OCI-LY1 (cell line): Measurements from ENCODE around the gene NKX1-1.

ENCODE experiments used
- H2AFZ ChIP-seq: fragments of 200-600 bp; sonication (generic), shearing (Covaris generic); 2 replicates; pipeline ENCODE4 v1.6.0; 2014; ENCODE audit warnings: antibody characterized with exemption, mild to moderate bottlenecking, low read length
- H3F3A ChIP-seq: fragments of 200-600 bp; sonication (generic), shearing (Covaris generic); 2 replicates; pipeline ENCODE4 v1.6.0; 2014; ENCODE audit warnings: mild to moderate bottlenecking, antibody characterized with exemption, low read length, moderate library complexity; ENCODE audit not compliant: insufficient read depth
- H3K27ac ChIP-seq: fragments of 200-600 bp; sonication (generic); 2 replicates; pipeline ENCODE4 v1.5.1; 2014; ENCODE audit warnings: low read length, mixed run types, mild to moderate bottlenecking, low read depth; ENCODE audit not compliant: poor library complexity, severe bottlenecking
- H3K27me3 ChIP-seq: fragments of 200-600 bp; sonication (generic); 2 replicates; pipeline ENCODE4 v1.6.0; 2014; ENCODE audit warnings: antibody characterized with exemption, mild to moderate bottlenecking, low read length, moderate library complexity; ENCODE audit not compliant: insufficient read depth
- H3K36me3 ChIP-seq: fragments of 200-600 bp; sonication (generic); 2 replicates; pipeline ENCODE4 v1.6.1; 2014; ENCODE audit warnings: mild to moderate bottlenecking, antibody characterized with exemption, low read length, moderate library complexity, mixed read lengths; ENCODE audit not compliant: insufficient read depth
- H3K4me1 ChIP-seq: fragments of 200-600 bp; sonication (generic); 2 replicates; pipeline ENCODE4 v1.5.1; 2014; ENCODE audit warnings: mild to moderate bottlenecking, low read length, moderate library complexity; ENCODE audit not compliant: insufficient read depth, severe bottlenecking
- H3K4me2 ChIP-seq: fragments of 200-600 bp; sonication (generic), shearing (Covaris generic); 2 replicates; pipeline ENCODE4 v1.6.1; 2014; ENCODE audit warnings: low read length
- H3K4me3 ChIP-seq: fragments of 200-600 bp; sonication (generic); 2 replicates; pipeline ENCODE4 v1.5.1; 2014; ENCODE audit warnings: low read length, low read depth, mild to moderate bottlenecking, mixed read lengths; ENCODE audit not compliant: poor library complexity, severe bottlenecking
- H3K79me2 ChIP-seq: fragments of 200-600 bp; shearing (Covaris generic); 2 replicates; pipeline ENCODE4 v1.6.1; 2016; ENCODE audit warnings: mixed run types, low read length, mixed read lengths; ENCODE audit not compliant: insufficient read depth
- H3K9ac ChIP-seq: fragments of 200-600 bp; sonication (generic), shearing (Covaris generic); 2 replicates; pipeline ENCODE4 v1.6.1; 2014; ENCODE audit warnings: mild to moderate bottlenecking, low read length, mixed read lengths
- H3K9me2 ChIP-seq: fragments of 200-600 bp; sonication (generic), shearing (Covaris generic); 2 replicates; pipeline ENCODE4 v1.6.1; 2014; ENCODE audit warnings: low read depth, mild to moderate bottlenecking, low read length, mixed read lengths
- H3K9me3 ChIP-seq: fragments of 200-600 bp; shearing (Covaris generic); 2 replicates; pipeline ENCODE4 v1.6.1; 2014; ENCODE audit warnings: low read length, mixed read lengths
- H4K20me1 ChIP-seq: fragments of 200-600 bp; sonication (generic), shearing (Covaris generic); 2 replicates; pipeline ENCODE4 v1.6.0; 2016; ENCODE audit warnings: mild to moderate bottlenecking, low read length; ENCODE audit not compliant: insufficient read depth
- EZH2 ChIP-seq: fragments of 200-600 bp; sonication (generic), shearing (Covaris generic); IDR thresholded peaks from 2 replicates; pipeline ENCODE4 v1.8.0; 2017; ENCODE audit warnings: borderline replicate concordance, mixed run types, mild to moderate bottlenecking, antibody characterized with exemption, low read length, moderate library complexity, mixed read lengths
- TF ChIP-seq, protein P1 (sequence below): fragments of 200-600 bp; sonication (generic), shearing (Covaris generic); IDR thresholded peaks from 2 replicates; pipeline ENCODE4 v1.5.1; 2017; ENCODE audit warnings: mild to moderate bottlenecking, antibody characterized with exemption, low read length, moderate library complexity, mixed read lengths

The NKX1-1 gene

DNA sequence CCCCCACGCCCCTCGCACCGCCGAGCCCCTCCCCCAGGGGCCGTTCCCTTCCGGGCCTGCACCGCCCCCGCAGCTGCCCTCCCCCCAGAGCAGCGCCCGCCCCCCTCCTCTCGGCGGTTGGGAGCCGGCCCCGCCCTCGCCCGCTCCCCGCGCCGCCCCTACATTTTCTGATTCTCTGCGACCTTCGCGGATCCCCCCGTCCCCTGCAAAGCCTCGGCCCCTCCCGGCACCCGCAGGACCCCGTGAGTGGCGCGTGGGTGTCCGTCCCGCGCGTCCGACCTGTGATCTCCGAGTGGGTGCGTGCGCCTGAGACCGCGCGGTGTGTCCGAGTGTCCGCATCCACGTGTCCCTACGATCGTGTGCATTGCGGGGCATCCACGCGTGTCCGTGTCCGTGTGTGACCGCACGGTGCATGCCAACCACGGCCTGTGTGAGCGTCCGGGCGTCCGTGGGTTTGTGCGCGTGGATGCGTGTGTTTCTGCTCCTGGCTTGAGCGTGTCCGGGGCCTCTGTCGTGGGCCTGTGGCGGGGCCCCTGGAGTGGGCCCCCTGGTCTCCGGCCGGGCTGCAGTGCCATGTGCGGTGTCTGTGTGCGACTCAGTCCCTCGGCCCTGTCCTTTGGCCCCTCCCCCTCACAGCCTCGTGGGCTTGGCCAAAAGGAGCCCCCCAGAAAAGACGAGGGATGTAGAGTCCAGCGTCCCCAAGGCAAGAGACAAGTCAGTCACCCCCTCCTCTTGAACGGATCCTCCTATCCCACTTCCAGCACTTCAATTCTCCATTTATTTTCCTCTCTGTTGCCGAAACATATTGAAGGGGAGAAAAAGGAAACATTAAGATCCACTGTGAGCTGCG, 8.8 kb upstream of the NKX1-1 start:
- Histone ChIP-seq H2AFZ (no peak overlapping the region), H3K9me2 (no peaks in the 10 kb centered on the region), H3K36me3 (no peaks in the 10 kb centered on the region), H4K20me1 (no peaks in the 10 kb centered on the region), H3K79me2 (no peaks in the 10 kb centered on the region), H3F3A (no peaks in the 10 kb centered on the region), H3K9ac (no peak overlapping the region), H3K4me1 (no peaks in the 10 kb centered on the region), H3K27ac (no peak overlapping the region), H3K4me2 (no peak overlapping the region), H3K4me3 (no peak overlapping the region), H3K27me3 (no peaks in the 10 kb centered on the region), H3K9me3 (no peaks in the 10 kb centered on the region)
- no peak for TF ChIP-seq EZH2
- TF ChIP-seq, protein P1, sequence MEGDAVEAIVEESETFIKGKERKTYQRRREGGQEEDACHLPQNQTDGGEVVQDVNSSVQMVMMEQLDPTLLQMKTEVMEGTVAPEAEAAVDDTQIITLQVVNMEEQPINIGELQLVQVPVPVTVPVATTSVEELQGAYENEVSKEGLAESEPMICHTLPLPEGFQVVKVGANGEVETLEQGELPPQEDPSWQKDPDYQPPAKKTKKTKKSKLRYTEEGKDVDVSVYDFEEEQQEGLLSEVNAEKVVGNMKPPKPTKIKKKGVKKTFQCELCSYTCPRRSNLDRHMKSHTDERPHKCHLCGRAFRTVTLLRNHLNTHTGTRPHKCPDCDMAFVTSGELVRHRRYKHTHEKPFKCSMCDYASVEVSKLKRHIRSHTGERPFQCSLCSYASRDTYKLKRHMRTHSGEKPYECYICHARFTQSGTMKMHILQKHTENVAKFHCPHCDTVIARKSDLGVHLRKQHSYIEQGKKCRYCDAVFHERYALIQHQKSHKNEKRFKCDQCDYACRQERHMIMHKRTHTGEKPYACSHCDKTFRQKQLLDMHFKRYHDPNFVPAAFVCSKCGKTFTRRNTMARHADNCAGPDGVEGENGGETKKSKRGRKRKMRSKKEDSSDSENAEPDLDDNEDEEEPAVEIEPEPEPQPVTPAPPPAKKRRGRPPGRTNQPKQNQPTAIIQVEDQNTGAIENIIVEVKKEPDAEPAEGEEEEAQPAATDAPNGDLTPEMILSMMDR = no peak

DNA sequence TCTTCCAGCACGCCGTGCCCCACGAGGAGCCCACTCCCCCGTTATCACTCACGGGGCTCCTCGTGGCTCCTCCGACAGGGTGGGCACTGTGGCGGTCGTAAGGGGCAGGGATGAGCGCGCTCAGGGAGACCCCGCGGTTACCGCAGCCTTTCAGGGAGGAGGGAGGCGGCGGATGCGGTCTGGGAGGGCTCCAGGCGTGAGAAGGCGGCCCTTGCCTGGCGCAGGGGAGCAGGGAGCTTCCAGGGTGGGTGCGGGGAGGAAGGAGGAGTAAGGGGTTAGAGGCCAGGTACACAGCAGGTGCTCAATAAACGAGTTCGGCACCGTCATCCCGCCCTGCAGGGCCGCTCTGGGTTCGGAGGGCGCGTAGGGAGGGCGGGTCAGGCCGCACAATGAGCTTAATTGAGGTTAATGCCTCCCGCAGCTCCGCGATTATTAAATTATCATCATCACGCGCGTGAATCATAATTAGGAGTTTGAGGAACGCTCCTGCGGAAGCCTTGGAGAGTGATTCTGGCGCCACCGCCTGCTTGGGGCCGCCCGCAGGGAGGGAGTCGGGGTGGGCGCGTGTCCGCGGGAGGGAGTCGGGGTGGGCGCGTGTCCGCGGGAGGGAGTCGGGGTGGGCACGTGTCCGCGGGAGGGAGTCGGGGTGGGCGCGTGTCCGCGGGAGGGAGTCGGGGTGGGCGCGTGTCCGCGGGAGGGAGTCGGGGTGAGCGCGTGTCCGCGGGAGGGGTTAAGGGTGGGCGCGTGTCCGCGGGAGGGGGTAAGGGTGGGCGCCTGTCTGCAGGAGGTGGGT, 7.6 kb upstream of the NKX1-1 start:
- no peak overlapping the region for H3K4me2 ChIP-seq
- H3K9me3 ChIP-seq = no peaks in the 10 kb centered on the region
- no peaks in the 10 kb centered on the region for H3F3A ChIP-seq
- H3K79me2 ChIP-seq = no peaks in the 10 kb centered on the region
- H3K36me3 ChIP-seq = no peaks in the 10 kb centered on the region
- no peak overlapping the region for H3K4me3 ChIP-seq
- no peaks in the 10 kb centered on the region for H3K9me2 ChIP-seq
- TF ChIP-seq EZH2 = no peak
- TF ChIP-seq, protein P1 = no peak
- no peaks in the 10 kb centered on the region for H3K27me3 ChIP-seq
- H2AFZ ChIP-seq = no peak overlapping the region
- no peaks in the 10 kb centered on the region for H3K4me1 ChIP-seq
- no peak overlapping the region for H3K27ac ChIP-seq
- no peaks in the 10 kb centered on the region for H4K20me1 ChIP-seq
- H3K9ac ChIP-seq = no peak overlapping the region

DNA sequence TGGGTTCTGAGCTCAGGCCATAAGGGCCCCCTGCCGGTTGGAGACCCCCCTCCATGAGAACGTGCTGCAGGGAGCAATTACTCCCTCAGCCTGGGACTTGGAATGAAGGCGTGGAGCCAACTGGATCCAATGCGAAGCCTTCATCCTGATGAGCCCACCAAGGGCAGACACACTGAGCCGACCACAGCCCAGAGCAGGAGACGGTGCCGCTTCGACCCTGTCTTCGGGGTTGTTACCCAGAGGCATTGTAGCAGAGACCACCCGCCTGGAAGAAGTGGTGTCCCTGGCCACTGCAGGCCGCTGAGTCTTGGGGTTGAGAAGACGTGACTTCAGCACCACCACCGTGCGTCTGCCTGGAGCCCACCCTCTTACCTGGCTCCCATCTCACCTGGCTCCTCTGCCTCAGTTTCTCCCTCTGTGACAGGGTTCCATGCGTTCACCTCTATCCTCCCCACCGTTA, 7.0 kb upstream of the NKX1-1 start:
- no peak overlapping the region for H3K4me3 ChIP-seq
- H3K4me1 ChIP-seq = no peaks in the 10 kb centered on the region
- H4K20me1 ChIP-seq = no peaks in the 10 kb centered on the region
- H3K9ac ChIP-seq = no peak overlapping the region
- H2AFZ ChIP-seq = no peak overlapping the region
- no peaks in the 10 kb centered on the region for H3K27me3 ChIP-seq
- no peaks in the 10 kb centered on the region for H3K79me2 ChIP-seq
- no peak overlapping the region for H3K27ac ChIP-seq
- no peak overlapping the region for H3K4me2 ChIP-seq
- TF ChIP-seq, protein P1 = no peak
- TF ChIP-seq EZH2 = no peak
- H3F3A ChIP-seq = no peaks in the 10 kb centered on the region
- H3K9me2 ChIP-seq = no peaks in the 10 kb centered on the region
- H3K9me3 ChIP-seq = no peaks in the 10 kb centered on the region
- no peaks in the 10 kb centered on the region for H3K36me3 ChIP-seq
